GM12872 (cell line): ENCODE measurements around the gene VWA2.

Experiments
- TF ChIP-seq, protein P1 (sequence below): IDR thresholded peaks from 3 replicates; pipeline ENCODE4 v1.5.1; 2011; ENCODE audit warnings: low read depth, mild to moderate bottlenecking, low read length, moderate library complexity; ENCODE audit not compliant: insufficient read depth

Gene VWA2

DNA sequence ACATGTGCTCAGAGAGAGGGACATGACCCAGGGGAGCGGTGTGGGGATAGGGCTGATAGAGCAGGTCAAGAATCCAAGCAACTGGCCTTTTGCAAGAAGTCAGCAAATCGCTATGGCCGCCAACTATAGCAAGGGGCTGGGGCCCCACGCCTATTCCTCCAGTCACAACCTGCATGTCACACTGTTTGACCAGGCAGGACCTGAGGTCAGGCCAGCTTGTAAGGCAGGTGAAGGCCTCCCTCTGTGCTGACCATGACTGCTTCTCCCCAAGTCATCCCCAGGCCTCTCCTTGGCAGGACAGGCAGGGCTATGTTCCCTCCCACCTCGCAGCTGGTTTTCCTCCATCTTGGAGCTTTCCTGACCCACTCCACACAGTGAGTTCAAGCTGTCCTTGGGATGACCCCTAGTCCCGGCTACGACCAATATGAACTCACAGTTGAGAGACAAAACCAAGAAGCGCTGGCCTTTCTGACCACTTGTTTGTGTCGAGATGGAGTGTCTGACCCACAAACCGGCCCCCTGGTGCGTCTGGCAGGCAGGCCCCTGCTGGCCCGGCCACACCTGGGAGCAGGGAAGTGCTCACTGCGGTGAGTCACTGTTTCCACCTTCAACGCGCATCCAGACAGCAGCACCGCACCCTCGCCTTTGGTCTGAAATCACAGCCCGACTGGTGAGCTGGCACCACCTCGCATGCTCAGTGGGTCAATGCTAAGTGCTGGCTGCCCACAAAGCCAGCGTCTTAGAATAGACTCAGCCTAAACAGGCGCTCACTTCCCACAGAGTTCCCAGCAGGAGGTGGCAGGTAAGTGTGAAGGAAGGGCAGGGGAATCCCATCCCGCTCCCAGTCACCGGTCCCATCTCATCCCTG lies 81.4 kb downstream of the VWA2 start:
- TF ChIP-seq, protein P1, sequence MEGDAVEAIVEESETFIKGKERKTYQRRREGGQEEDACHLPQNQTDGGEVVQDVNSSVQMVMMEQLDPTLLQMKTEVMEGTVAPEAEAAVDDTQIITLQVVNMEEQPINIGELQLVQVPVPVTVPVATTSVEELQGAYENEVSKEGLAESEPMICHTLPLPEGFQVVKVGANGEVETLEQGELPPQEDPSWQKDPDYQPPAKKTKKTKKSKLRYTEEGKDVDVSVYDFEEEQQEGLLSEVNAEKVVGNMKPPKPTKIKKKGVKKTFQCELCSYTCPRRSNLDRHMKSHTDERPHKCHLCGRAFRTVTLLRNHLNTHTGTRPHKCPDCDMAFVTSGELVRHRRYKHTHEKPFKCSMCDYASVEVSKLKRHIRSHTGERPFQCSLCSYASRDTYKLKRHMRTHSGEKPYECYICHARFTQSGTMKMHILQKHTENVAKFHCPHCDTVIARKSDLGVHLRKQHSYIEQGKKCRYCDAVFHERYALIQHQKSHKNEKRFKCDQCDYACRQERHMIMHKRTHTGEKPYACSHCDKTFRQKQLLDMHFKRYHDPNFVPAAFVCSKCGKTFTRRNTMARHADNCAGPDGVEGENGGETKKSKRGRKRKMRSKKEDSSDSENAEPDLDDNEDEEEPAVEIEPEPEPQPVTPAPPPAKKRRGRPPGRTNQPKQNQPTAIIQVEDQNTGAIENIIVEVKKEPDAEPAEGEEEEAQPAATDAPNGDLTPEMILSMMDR = no peak

DNA sequence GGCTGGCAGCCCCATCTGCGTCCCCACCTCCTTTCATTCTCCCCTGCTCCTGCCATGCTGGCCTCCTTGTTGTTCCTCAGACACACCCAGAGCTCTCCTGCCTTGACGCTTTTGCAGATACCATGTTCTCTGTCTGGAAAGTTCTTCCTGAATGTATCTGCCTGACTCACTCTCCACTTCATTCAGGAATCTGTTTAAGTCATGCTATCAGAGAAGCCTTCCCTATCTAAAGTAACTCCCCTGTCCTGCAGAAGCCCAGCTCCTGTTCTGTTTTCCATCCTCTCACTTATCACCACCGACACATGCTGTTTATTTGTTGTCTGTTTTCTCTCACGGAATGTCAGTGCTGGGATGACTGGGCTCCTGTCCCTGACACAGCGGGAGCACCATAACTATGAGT lies 83.3 kb downstream of the VWA2 start:
- TF ChIP-seq, protein P1 = no peak

DNA sequence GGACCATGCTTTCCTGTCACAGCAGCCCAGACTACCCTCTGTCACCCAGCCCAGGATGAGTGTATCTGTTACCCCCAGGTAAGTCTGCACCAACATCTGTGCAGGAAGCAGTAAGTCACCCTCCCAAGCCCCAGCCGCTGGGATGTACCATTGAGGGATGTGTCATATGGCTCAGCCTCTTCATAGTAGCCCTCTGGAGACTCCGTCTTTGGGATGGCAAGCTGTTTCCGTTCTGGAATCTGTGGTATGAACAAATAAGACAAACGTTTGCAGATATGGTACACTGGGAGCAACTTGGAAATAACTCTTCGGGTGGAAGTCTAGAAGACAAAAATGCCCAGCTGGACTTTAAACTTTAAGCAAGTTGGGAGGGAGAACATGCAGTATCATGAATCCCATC lies 84.0 kb downstream of the VWA2 start:
- TF ChIP-seq, protein P1 = no peak

DNA sequence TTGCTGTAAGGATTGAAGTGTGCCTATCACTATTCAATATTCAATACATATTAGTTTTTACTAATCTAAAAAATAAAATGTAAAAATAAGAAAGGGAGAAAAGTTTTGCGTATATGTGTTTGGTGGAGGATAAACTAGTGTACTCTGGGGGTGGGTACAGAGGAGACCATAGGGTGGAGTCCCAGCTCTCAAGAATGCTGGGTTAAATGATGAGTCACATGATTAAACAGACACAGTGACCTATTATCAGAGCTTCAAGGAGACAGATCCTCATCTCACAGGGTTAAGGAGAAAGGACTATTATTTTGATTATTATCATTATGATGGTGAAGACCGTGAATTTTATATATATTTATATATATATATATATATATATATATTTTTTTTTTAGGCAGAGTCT lies 87.7 kb downstream of the VWA2 start:
- TF ChIP-seq, protein P1 = no peak

DNA sequence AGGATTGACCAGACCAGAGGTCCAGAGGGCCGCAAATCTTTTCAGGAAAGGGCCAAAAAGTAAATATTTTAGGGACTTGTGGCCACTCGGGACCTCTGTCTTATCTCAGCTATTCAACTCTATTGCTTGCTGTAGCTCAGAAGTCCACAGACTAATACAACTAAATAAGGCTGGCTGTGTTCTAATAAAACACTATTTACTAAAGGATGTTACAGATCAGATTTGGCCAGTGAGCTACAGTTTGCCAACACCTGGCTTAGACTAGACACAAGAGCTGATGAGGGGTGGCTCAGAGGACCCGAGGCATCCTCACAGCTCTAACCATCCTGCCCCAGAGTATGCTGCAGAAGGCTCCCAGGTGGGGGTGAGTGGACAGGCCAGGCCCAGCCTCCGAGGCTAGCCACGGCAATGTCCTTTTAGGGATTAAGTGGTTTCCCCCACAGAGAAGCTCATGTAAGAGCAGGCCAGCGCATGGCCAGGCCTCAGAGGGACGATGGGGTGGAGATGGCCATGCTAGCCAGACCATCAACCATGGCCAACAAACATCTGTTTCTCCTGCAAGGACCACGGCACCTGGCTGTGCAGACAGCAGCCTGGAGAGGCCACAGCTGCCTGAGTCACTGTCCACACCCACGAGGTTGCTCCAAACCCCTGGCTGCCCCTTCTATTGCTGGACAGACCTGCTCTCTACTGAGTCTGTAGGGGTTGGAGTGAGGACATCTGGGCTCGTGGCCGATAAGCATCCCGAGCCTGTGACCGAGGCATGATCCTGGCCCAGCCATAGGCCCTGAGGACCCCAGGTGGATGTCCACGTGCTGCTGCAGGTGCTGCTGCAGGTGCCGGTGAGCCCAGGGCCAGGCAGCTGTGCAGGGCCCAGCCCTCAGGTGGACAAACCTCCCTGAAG lies 88.7 kb downstream of the VWA2 start:
- TF ChIP-seq, protein P1 = no peak

DNA sequence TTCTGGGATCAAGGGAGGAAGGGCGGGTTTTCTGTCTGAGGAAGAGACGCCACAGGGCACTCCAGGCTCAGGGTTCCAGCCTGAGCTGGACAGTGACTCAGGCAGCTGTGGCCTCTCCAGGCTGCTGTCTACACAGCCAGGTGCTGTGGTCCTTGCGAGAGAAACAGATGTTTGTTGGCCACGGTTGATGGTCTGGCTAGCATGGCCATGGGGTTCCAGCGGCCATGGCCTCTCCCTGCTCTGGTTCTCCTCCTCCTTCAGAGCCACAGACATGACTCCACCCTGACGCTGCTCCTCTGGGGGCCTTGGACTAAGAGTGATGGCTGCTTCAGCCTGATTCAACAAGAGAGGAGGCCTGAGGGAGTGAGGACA lies 89.4 kb downstream of the VWA2 start:
- TF ChIP-seq, protein P1 = no peak

DNA sequence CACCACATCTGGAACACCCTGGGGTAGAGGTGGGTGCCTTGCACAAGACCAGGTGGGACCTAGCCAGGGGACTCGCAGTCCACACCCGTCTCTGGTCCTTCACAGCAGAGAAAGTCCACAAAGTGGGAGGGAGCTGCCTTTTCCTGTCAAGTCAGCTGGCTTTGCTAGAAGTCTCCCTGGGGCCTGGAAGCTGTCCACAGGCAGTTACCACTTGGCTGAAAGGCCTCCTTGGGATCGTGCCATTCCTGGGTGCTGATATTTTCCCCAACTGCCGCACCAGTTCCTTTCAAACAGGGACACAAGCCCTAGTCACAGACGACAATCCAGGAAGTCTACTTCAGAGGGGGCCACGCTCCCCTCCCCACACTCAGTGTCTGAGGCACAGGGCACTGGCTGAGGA lies 89.8 kb downstream of the VWA2 start:
- TF ChIP-seq, protein P1 = no peak
